Lower leg skin (tissue), 3 donors: ENCODE data around the gene UFSP2.

ENCODE experiments used
- CTCF ChIP-seq, 3 donors: fragments of 450-650 bp; IDR thresholded peaks; one replicate each; pipeline ENCODE4 v1.5.1; 2016; ENCODE audit warnings: antibody characterized with exemption in 3 of 3, mild to moderate bottlenecking in 3 of 3, moderate library complexity in 2 of 3
- POLR2A ChIP-seq, 2 donors: fragments of 450-650 bp; IDR thresholded peaks; one replicate each; pipeline ENCODE4 v1.6.1; 2016 to 2017; ENCODE audit warnings: antibody characterized with exemption in 2 of 2, mild to moderate bottlenecking in 1 of 2, moderate library complexity in 1 of 2

- no peak for TF ChIP-seq CTCF (IDR thresholded peaks at IDR 0.05)
- TF ChIP-seq POLR2A (IDR thresholded peaks at IDR 0.05) = no peak
Measured at GRCh38 chr4:185395238-185395955, 30.4 kb downstream of the UFSP2 start, which contains the start of gene LRP2BP.
